Measurements from ENCODE around the gene PPARA. TPM values are rescaled to one million over a fixed set of nuclear protein-coding genes. Genes with fewer than 3 reads are reported as not detected.

Gene PPARA
- total and polyA plus RNA-seq, 12 donors = 15.5 to 89.5 (median 79.9) TPM

DNA sequence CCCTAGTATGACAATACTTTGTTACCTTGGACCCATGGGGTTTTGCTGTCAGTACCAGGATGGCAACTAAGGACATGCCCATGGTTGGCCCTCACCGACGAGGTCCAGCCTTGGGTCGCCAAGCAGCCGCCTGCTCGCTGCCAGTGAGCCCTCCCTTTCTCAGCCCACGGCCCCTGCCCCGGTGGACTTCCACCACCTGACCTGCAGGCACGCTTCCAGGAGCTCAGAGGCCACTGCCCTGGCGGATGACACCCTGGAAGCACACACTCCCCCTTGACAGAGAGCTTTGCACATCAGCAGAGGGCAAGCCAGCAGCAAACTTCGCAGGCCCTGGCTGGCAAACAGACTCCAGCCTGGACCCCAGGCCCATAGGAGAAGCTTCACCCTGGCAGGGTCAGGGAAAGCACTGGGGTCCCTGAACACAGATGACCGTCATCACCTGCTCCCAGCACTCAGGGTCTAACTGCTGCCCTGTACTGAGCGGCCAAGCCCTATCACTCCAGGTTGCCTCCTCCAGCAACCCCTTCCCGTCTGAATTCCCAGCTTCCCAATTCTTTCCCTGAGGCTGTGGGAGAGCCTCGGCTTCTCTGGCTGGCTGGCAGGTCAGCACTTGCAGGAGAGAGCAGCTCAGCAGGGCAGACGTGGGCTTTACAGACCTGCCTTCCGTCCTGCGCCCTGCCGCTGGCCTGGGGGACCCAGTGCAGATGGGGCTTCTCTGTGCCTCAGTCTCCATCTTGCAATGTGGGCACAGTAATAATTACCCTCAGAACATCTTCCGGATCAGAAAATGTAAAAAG lies 2.7 kb upstream of the PPARA start:
- H3K27ac ChIP-seq = peak overlapping the region in 8 of 10 donors; percentile 24 to 98 (median 83)
- ATAC-seq = peak in 3 of 8 donors; percentile 7 to 32 (median 9)
- WGBS, 2 donors = 32 to 41% methylated on average over 19 of the region's 19 CpGs

DNA sequence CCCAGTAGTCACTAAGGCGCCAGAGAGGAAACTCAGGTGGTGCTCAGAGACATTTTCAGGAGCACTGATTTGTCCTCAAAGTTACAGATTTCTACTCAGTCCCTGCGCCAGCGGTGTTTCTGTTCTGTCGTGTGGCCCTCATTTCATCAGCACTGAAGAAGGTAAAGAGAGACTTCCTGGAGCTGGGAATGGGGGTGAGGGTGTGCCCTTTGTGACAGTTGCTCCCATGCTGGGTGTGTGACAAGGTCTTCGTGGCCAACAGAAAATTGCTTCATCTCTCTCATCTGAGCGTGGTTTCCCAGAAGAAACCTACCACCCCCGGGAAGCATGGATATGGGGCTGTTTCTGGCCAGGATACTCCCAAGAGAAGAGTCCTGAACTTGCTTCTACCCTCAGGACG lies 2.0 kb upstream of the PPARA start:
- peak overlapping the region in 7 of 10 donors; percentile 24 to 98 (median 95) for H3K27ac ChIP-seq
- ATAC-seq (no peak), DNase-seq (no peak)
- peaks cover 0 to 13% (median 0%) of the 10 kb centered on the region in 7 donors for H3K27me3 ChIP-seq
- TF ChIP-seq, protein P1, sequence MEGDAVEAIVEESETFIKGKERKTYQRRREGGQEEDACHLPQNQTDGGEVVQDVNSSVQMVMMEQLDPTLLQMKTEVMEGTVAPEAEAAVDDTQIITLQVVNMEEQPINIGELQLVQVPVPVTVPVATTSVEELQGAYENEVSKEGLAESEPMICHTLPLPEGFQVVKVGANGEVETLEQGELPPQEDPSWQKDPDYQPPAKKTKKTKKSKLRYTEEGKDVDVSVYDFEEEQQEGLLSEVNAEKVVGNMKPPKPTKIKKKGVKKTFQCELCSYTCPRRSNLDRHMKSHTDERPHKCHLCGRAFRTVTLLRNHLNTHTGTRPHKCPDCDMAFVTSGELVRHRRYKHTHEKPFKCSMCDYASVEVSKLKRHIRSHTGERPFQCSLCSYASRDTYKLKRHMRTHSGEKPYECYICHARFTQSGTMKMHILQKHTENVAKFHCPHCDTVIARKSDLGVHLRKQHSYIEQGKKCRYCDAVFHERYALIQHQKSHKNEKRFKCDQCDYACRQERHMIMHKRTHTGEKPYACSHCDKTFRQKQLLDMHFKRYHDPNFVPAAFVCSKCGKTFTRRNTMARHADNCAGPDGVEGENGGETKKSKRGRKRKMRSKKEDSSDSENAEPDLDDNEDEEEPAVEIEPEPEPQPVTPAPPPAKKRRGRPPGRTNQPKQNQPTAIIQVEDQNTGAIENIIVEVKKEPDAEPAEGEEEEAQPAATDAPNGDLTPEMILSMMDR (IDR thresholded peaks at IDR 0.05) = no peak
- H3K4me3 ChIP-seq = no peak overlapping the region
- H3K36me3 ChIP-seq = peaks cover 0 to 12% (median 0%) of the 10 kb centered on the region in 9 donors
- H3K9me3 ChIP-seq = no peaks in the 10 kb centered on the region
- intact Hi-C loops (cut with DNase I) = loop anchor here in 4 of 10 donors (5.0 to 10.0 kb wide), 4 partner anchors 56 to 149 kb away; partner anchors contain the start of gene GTSE1 (in 1 of the 4)
- WGBS, 2 donors = 59 to 61% methylated on average over 8 of the region's 8 CpGs
- peaks cover 16 to 53% (median 36%) of the 10 kb centered on the region in 9 donors for H3K4me1 ChIP-seq

More for the DNA sequence above, 2.7 kb upstream of the PPARA start:
- DNase-seq = peak; percentile 63 to 64
- Histone ChIP-seq H3K4me1 (peaks cover 16 to 46% (median 35%) of the 10 kb centered on the region in 9 donors), H3K27me3 (peaks cover 0 to 13% (median 0%) of the 10 kb centered on the region in 7 donors), H3K9me3 (no peaks in the 10 kb centered on the region), H3K36me3 (peaks cover 0 to 6% (median 0%) of the 10 kb centered on the region in 9 donors), H3K4me3 (no peak overlapping the region)
- intact Hi-C loops (cut with DNase I) = loop anchor here in 4 of 10 donors (5.0 to 10.0 kb wide), 4 partner anchors 57 to 150 kb away; partner anchors contain the start of gene GTSE1 (in 1 of the 4)
- TF ChIP-seq, protein P1 (IDR thresholded peaks at IDR 0.05) = no peak

DNA sequence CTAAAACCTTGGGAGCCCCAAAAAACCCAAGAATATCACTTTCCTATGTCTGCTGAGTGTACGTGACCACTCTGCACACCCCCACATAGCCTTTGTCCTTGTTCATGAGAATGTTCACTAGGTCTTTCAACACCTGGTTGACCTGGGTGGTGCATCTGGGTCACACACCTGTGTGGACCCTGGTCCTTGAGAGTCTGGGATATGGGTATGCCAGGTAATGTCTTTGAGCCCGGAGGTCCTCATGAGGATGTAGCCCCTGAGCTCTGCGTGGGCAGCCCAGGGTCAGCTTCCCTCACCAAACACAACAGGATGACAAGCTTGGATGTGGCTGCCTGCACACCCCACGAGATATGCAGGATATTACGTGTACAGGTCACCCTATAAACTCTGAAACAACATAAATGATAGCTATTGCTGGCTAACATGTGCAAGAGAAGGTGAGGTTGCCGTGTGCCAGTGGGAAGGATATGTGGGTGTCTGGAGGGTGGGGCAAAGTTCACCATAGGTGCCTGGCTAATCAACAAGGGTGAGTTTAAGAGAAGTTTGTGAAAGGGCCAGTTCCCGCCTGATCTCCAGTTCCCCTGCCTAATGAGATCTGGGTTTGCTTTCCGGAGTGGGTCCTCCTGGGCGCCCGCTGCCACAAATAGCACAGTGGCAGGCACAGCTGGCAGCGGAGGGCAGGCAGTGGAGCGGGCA lies 1.4 kb upstream of the PPARA start:
- H3K4me1 ChIP-seq = peaks cover 16 to 59% (median 36%) of the 10 kb centered on the region in 9 donors
- TF ChIP-seq, protein P1 (IDR thresholded peaks at IDR 0.05) = no peak
- no peaks in the 10 kb centered on the region for H3K9me3 ChIP-seq
- peaks cover 0 to 19% (median 0%) of the 10 kb centered on the region in 9 donors for H3K36me3 ChIP-seq
- no peak for DNase-seq
- peak overlapping the region; percentile 85 to 99 (median 96) for H3K27ac ChIP-seq
- H3K27me3 ChIP-seq = peaks cover 0 to 13% (median 0%) of the 10 kb centered on the region in 7 donors
- peak in 1 of 8 donors; percentile 61 for ATAC-seq
- 34 to 37% methylated on average over 12 of the region's 12 CpGs for WGBS, 2 donors
- H3K4me3 ChIP-seq = peak overlapping the region in 9 of 10 donors; percentile 72 to 99 (median 84)
- intact Hi-C loops (cut with DNase I) = loop anchor here in 4 of 10 donors (5.0 to 10.0 kb wide), 4 partner anchors 56 to 148 kb away; partner anchors contain the start of gene GTSE1 (in 1 of the 4)

Data from heart right ventricle (tissue), 16 donors.